AG10803 (cell line): ENCODE measurements around the gene MTARC2.

Experiments used
- DNase-seq: peaks from one replicate; pipeline ENCODE4 v3.0.0; 2010; ENCODE audit warnings: low read depth
- H3K4me3 ChIP-seq: 2 replicates; pipeline ENCODE4 v1.5.1; 2011; ENCODE audit warnings: mild to moderate bottlenecking, low read length, control low read depth
- TF ChIP-seq, protein P1 (sequence below): conservative IDR thresholded peaks from 2 replicates; pipeline ENCODE4 v1.5.1; 2011; ENCODE audit warnings: mild to moderate bottlenecking, low read length, control low read depth, inconsistent platforms

MTARC2 gene

DNA sequence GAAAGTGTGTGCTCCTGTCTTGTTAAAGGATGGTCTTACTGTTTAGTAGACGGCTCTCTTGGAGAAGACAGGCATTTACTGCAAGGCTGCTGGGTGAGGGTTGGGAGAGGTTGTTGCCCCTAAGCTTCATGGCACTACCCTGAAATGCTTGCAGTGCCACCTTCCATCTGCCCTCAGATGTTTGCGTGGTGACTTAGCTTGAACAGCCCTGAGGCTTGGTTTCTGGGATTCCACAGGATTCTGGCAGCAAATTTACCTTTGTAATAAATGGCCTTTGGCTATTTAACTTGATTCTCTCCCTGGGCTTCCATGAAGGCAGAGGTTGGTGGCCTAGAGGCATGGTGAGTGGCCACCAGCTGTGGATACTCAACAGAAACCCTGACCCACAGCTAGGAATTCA is 50.2 kb downstream of the MTARC2 start:
- no peak for DNase-seq
- no peak overlapping the region for H3K4me3 ChIP-seq
- TF ChIP-seq, protein P1, sequence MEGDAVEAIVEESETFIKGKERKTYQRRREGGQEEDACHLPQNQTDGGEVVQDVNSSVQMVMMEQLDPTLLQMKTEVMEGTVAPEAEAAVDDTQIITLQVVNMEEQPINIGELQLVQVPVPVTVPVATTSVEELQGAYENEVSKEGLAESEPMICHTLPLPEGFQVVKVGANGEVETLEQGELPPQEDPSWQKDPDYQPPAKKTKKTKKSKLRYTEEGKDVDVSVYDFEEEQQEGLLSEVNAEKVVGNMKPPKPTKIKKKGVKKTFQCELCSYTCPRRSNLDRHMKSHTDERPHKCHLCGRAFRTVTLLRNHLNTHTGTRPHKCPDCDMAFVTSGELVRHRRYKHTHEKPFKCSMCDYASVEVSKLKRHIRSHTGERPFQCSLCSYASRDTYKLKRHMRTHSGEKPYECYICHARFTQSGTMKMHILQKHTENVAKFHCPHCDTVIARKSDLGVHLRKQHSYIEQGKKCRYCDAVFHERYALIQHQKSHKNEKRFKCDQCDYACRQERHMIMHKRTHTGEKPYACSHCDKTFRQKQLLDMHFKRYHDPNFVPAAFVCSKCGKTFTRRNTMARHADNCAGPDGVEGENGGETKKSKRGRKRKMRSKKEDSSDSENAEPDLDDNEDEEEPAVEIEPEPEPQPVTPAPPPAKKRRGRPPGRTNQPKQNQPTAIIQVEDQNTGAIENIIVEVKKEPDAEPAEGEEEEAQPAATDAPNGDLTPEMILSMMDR, result no peak

- no peak overlapping the region for H3K4me3 ChIP-seq
- TF ChIP-seq, protein P1, result no peak
- no peak for DNase-seq
Measured at GRCh38 chr1:220800262-220800661, 52.1 kb downstream of the MTARC2 start.

GRCh38 chr1:220803401-220804201 is 55.5 kb downstream of the MTARC2 start:
- TF ChIP-seq, protein P1, result peak; percentile 73
- peak; percentile 16 for DNase-seq
- no peak overlapping the region for H3K4me3 ChIP-seq

DNA sequence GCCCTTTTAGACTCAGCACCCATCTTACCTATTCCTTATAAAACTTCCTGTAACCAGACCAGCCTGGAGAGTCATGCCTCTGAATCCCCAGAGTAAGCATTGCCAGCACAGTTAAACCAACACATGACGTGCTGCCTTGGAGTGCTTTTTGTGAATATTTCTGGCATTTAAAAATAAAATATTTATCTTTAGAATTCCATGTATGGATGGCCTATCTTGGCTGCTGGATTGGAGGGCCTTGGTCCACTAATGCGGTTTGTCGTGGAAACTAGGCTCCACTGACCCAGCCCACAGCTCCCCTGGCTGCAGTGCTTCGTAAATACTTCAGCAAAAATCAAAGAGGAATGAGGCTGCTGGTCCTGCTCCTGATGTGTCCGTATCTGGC is 56.1 kb downstream of the MTARC2 start:
- DNase-seq, result no peak
- TF ChIP-seq, protein P1, result no peak
- H3K4me3 ChIP-seq, result no peak overlapping the region

GRCh38 chr1:220806408-220806807 is 58.3 kb downstream of the MTARC2 start:
- no peak for DNase-seq
- H3K4me3 ChIP-seq, result no peak overlapping the region
- TF ChIP-seq, protein P1, result no peak

DNA sequence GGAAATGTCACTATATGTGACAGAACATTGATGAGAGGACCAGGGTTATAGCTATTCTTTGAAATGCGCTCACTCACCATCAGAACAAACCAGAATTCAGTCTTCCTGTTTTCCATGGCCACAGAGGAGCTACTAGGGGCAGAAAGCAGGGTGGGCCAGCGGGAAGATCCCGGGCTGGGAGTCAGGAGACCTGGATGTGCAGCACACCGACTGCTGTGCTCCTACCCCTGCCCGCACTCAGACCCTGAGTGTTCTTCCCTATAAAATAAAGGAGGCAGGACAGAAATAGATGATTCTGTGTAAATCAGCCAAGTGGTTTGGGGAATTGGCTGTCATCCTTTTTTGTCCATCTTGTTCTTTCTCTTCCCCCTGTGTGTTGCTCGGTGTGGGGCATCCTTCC is 59.6 kb downstream of the MTARC2 start:
- DNase-seq, result no peak
- TF ChIP-seq, protein P1, result no peak

GRCh38 chr1:220808345-220809186 is 60.4 kb downstream of the MTARC2 start:
- H3K4me3 ChIP-seq, result no peak overlapping the region
- TF ChIP-seq, protein P1, result no peak
- no peak for DNase-seq

More for the DNA sequence above, 59.6 kb downstream of the MTARC2 start:
- no peak overlapping the region for H3K4me3 ChIP-seq
